ENCODE results near the gene ZBTB40.

GRCh38 chr1:22566161-22566560, 114.5 kb downstream of the ZBTB40 start:
- TF ChIP-seq CTCF (IDR thresholded peaks at IDR 0.05) (no peak), POLR2A (IDR thresholded peaks at IDR 0.05) (no peak)

Data from esophagus squamous epithelium (tissue), 4 donors.